ENCODE measurements around the gene ELP5.

- TF ChIP-seq CTCF (conservative IDR thresholded peaks at IDR 0.05; ENCODE audit: low read length) (no peak), EZH2phosphoT487 (IDR thresholded peaks at IDR 0.05; ENCODE audit: borderline replicate concordance) (no peak)
Measured at GRCh38 chr17:7211491-7212273, 40.3 kb upstream of the ELP5 start.

Data from Loucy (cell line).